Measurements from ENCODE around the gene HTT-AS. TPM values are rescaled to one million over a fixed set of nuclear protein-coding genes. Genes with fewer than 3 reads are reported as not detected.

The HTT-AS gene
- total and polyA plus RNA-seq, 3 donors from 2014 or later = not detected

DNA sequence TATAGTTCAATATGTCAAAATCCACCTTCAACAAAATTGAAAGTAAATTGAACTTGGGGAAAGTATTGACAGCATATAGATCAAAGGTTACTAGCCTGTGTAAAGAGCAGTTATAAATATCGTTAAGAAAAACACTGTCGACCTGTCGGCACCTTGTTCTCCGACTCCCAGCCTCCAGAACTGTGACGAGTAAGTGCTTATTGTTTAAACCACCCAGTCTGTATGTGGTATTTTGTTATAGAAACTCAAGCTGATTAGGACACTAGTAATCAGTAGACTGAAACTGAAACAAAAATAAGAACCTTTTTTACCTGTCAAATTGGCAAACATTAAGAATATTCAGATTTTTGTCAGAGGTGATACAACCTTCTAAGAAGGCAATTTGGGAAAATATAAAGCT lies 17.1 kb upstream of the HTT-AS start:
- no peaks in the 10 kb centered on the region for H3K27me3 ChIP-seq
- no peaks in the 10 kb centered on the region for H3K9me3 ChIP-seq
- H3K4me3 ChIP-seq = no peak overlapping the region
- H3K36me3 ChIP-seq (ENCODE audit: low read depth, missing control alignments) = no peaks in the 10 kb centered on the region
- H3K27ac ChIP-seq = no peak overlapping the region
- intact Hi-C loops (cut with DNase I; ENCODE audit: low total_unique reads) = no loop called here
- DNase-seq = no peak
- no peaks in the 10 kb centered on the region for H3K4me1 ChIP-seq
- TF ChIP-seq POLR2A (IDR thresholded peaks at IDR 0.05) = no peak
- TF ChIP-seq, protein P1, sequence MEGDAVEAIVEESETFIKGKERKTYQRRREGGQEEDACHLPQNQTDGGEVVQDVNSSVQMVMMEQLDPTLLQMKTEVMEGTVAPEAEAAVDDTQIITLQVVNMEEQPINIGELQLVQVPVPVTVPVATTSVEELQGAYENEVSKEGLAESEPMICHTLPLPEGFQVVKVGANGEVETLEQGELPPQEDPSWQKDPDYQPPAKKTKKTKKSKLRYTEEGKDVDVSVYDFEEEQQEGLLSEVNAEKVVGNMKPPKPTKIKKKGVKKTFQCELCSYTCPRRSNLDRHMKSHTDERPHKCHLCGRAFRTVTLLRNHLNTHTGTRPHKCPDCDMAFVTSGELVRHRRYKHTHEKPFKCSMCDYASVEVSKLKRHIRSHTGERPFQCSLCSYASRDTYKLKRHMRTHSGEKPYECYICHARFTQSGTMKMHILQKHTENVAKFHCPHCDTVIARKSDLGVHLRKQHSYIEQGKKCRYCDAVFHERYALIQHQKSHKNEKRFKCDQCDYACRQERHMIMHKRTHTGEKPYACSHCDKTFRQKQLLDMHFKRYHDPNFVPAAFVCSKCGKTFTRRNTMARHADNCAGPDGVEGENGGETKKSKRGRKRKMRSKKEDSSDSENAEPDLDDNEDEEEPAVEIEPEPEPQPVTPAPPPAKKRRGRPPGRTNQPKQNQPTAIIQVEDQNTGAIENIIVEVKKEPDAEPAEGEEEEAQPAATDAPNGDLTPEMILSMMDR (IDR thresholded peaks at IDR 0.05) = no peak
- WGBS, 2 donors = 72 to 75% methylated on average over 5 of the region's 5 CpGs

- Histone ChIP-seq H3K27me3 (no peaks in the 10 kb centered on the region), H3K4me3 (no peak overlapping the region), H3K36me3 (ENCODE audit: low read depth, missing control alignments) (no peaks in the 10 kb centered on the region), H3K9me3 (no peaks in the 10 kb centered on the region), H3K4me1 (no peaks in the 10 kb centered on the region), H3K27ac (no peak overlapping the region)
- DNase-seq = no peak
- intact Hi-C loops (cut with DNase I; ENCODE audit: low total_unique reads) = no loop called here
- 90 to 91% methylated on average over 4 of the region's 4 CpGs for WGBS, 2 donors
- TF ChIP-seq POLR2A (IDR thresholded peaks at IDR 0.05) = no peak
- TF ChIP-seq, protein P1 (IDR thresholded peaks at IDR 0.05) = no peak
These were observed 12.9 kb upstream of the HTT-AS start for GRCh38 chr4:3087115-3087797.

- H3K27me3 ChIP-seq = no peaks in the 10 kb centered on the region
- H3K9me3 ChIP-seq = no peaks in the 10 kb centered on the region
- H3K4me3 ChIP-seq = no peak overlapping the region
- H3K36me3 ChIP-seq (ENCODE audit: low read depth, missing control alignments) = no peaks in the 10 kb centered on the region
- no peaks in the 10 kb centered on the region for H3K4me1 ChIP-seq
- WGBS, 2 donors = 92 to 96% methylated on average over 10 of the region's 10 CpGs
- intact Hi-C loops (cut with DNase I; ENCODE audit: low total_unique reads) = no loop called here
- DNase-seq = no peak
- no peak overlapping the region for H3K27ac ChIP-seq
- TF ChIP-seq, protein P1 (IDR thresholded peaks at IDR 0.05) = no peak
- no peak for TF ChIP-seq POLR2A (IDR thresholded peaks at IDR 0.05)
These were observed 11.8 kb upstream of the HTT-AS start for GRCh38 chr4:3085948-3086670.

GRCh38 chr4:3083732-3084131 lies 9.4 kb upstream of the HTT-AS start:
- Histone ChIP-seq H3K9me3 (no peaks in the 10 kb centered on the region), H3K27ac (no peak overlapping the region), H3K36me3 (ENCODE audit: low read depth, missing control alignments) (no peaks in the 10 kb centered on the region), H3K4me1 (peaks cover under 1% of the 10 kb centered on the region), H3K27me3 (no peaks in the 10 kb centered on the region), H3K4me3 (no peak overlapping the region)
- 0 to 67% methylated on average over 1 of the region's 1 CpG for WGBS, 2 donors
- intact Hi-C loops (cut with DNase I; ENCODE audit: low total_unique reads) = no loop called here
- TF ChIP-seq, protein P1 (IDR thresholded peaks at IDR 0.05) = no peak
- TF ChIP-seq POLR2A (IDR thresholded peaks at IDR 0.05) = no peak
- no peak for DNase-seq
